Measurements from ENCODE around the gene CDC27.
A peak's percentile ranks its signal among the peaks of the same experiment; 100 is the strongest.

CDC27 gene, protein sequence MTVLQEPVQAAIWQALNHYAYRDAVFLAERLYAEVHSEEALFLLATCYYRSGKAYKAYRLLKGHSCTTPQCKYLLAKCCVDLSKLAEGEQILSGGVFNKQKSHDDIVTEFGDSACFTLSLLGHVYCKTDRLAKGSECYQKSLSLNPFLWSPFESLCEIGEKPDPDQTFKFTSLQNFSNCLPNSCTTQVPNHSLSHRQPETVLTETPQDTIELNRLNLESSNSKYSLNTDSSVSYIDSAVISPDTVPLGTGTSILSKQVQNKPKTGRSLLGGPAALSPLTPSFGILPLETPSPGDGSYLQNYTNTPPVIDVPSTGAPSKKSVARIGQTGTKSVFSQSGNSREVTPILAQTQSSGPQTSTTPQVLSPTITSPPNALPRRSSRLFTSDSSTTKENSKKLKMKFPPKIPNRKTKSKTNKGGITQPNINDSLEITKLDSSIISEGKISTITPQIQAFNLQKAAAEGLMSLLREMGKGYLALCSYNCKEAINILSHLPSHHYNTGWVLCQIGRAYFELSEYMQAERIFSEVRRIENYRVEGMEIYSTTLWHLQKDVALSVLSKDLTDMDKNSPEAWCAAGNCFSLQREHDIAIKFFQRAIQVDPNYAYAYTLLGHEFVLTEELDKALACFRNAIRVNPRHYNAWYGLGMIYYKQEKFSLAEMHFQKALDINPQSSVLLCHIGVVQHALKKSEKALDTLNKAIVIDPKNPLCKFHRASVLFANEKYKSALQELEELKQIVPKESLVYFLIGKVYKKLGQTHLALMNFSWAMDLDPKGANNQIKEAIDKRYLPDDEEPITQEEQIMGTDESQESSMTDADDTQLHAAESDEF

DNA sequence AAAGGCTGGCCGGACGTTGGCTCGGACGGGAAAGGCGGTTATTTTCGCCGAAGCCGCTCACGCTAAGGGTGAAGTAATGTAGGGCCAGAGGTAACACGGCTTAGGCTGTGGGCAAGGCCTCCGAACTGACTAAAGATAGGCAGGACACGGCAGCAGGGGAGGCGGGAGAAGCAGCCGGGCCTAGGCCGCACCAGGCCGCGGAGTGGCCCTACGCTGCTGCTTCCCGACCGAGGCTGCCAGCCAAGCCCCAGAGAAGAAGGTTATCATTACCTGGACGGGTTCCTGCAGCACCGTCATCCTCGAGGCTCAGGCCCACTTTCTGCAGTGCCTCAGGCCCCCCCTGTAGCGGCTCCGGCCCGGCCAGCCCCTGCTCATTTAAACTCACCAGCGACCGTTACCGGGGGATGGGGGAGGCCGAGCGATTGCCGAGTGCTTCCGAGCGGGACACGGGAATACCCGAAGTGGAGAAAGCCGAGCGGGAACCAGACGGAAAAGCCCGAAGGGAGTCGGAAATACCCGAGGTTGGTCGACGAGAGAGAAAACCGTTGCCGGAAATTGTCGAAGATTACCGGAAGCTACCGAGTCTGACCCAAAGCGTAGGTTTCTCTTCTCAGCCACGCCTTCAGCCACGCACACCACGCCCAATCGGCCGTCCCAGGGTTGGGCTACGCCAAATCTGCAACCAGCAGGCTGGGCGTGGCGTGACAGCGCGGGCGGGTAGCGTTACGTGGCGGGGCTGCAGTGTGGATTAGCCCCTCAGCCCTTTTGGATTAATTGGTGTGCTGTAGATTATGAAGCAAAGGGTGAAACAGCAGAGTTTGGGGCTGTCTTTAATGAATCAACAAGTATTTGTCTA, at the start of gene CDC27:
Gene CDC27 (minus strand): TSS at position 420 of the 856 bp plus-strand sequence. CDS start 123 bp downstream, at position 297.
- in situ Hi-C loops (cut with MboI; ENCODE audit: low sequenced_read_pairs, unreplicated experiment): no loop called here
- peak; percentile 98 for DNase-seq (ENCODE audit: low spot score)
- TF ChIP-seq, protein P1, sequence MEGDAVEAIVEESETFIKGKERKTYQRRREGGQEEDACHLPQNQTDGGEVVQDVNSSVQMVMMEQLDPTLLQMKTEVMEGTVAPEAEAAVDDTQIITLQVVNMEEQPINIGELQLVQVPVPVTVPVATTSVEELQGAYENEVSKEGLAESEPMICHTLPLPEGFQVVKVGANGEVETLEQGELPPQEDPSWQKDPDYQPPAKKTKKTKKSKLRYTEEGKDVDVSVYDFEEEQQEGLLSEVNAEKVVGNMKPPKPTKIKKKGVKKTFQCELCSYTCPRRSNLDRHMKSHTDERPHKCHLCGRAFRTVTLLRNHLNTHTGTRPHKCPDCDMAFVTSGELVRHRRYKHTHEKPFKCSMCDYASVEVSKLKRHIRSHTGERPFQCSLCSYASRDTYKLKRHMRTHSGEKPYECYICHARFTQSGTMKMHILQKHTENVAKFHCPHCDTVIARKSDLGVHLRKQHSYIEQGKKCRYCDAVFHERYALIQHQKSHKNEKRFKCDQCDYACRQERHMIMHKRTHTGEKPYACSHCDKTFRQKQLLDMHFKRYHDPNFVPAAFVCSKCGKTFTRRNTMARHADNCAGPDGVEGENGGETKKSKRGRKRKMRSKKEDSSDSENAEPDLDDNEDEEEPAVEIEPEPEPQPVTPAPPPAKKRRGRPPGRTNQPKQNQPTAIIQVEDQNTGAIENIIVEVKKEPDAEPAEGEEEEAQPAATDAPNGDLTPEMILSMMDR (IDR thresholded peaks at IDR 0.05; ENCODE audit: borderline replicate concordance, control extremely low read depth, extremely low read depth, insufficient read depth, missing control alignments): no peak

DNA sequence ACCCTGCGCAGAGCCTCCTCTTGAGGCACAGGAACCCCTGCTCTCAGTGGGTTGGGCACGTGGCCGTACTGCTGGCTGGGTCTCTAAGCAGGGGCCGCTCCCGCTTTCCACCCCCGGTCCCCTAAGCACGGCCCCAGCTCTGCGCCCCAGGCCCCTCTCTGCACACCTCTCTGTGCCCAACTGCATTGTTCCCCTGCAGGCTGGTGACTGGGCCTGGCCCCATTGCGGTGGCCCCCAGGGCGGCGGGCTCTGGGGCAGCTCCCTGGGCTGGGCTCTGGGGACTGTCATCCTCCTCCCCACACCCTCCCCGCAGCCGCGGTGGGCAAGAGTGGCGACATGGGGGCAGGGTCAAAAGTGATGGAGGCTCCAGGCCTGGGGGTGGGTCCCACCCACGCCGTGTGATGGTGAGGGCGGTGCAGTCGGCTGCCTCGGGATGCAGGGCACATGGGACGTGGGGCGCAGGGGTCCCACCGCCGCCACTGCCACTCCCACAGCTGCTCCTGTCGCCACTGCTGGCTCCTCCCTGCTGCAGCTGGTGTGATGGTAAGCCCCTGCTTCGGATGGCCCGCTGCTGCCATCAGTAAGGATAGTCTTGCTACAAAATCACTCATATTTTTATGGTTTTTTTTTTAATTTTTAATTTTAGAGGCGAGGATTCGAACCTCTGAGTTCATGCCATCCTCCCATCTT, 49.4 kb upstream of the CDC27 start:
- in situ Hi-C loops (cut with MboI; ENCODE audit: low sequenced_read_pairs, unreplicated experiment): loop anchor here (10.0 kb wide), 1 partner anchor 376 kb away; no protein-coding TSS in a partner anchor
- TF ChIP-seq, protein P1 (IDR thresholded peaks at IDR 0.05; ENCODE audit: borderline replicate concordance, control extremely low read depth, extremely low read depth, insufficient read depth, missing control alignments): no peak
- DNase-seq (ENCODE audit: low spot score): no peak

GRCh38 chr17:47237841-47238240, 48.7 kb upstream of the CDC27 start:
- no peak for DNase-seq (ENCODE audit: low spot score)
- TF ChIP-seq, protein P1 (IDR thresholded peaks at IDR 0.05; ENCODE audit: borderline replicate concordance, control extremely low read depth, extremely low read depth, insufficient read depth, missing control alignments): no peak
- in situ Hi-C loops (cut with MboI; ENCODE audit: low sequenced_read_pairs, unreplicated experiment): loop anchor here (10.0 kb wide), 1 partner anchor 377 kb away; no protein-coding TSS in a partner anchor

DNA sequence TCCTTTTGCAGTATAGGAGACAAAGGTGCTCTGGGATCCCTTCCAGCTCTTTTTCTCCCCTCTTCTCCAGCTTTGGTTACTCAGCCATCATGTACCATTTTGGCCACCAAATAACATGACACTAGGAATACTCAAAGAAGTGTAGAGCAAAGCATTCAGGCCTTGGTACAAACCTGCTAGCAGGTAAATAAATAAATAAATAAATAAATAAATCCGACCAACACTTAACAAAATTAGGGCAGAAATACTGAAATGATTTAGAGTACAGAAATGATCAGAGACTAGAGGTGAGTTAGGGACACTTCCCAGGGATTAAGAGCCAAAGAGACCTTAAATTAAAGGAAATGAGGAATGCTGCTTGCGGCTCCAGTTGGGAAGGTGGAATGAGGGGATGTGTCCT, 46.8 kb upstream of the CDC27 start:
- in situ Hi-C loops (cut with MboI; ENCODE audit: low sequenced_read_pairs, unreplicated experiment): loop anchor here (10.0 kb wide), 1 partner anchor 379 kb away; no protein-coding TSS in a partner anchor
- no peak for DNase-seq (ENCODE audit: low spot score)
- TF ChIP-seq, protein P1 (IDR thresholded peaks at IDR 0.05; ENCODE audit: borderline replicate concordance, control extremely low read depth, extremely low read depth, insufficient read depth, missing control alignments): no peak

GRCh38 chr17:47235506-47235905, 46.4 kb upstream of the CDC27 start:
- no peak for DNase-seq (ENCODE audit: low spot score)
- in situ Hi-C loops (cut with MboI; ENCODE audit: low sequenced_read_pairs, unreplicated experiment): loop anchor here (10.0 kb wide), 1 partner anchor 379 kb away; no protein-coding TSS in a partner anchor
- TF ChIP-seq, protein P1 (IDR thresholded peaks at IDR 0.05; ENCODE audit: borderline replicate concordance, control extremely low read depth, extremely low read depth, insufficient read depth, missing control alignments): no peak

All from GM13976 (cell line).